ENCODE measurements around the gene SMYD1. TPM values are rescaled to one million over a fixed set of nuclear protein-coding genes. Genes with fewer than 3 reads are reported as not detected.
"Not testable (repeated sequence)": the region's sequence is repeated elsewhere in the genome, so short reads cannot be mapped to it uniquely, and the experiment has no call there.

Gene SMYD1
- total RNA-seq, 2 experiments from 2014 or later, result not detected

- Mint-ChIP-seq H3K27me3 (ENCODE audit: low read depth) (no peaks in the 10 kb centered on the region), H3K4me1 (ENCODE audit: low read depth) (peaks cover 42% of the 10 kb centered on the region), H3K36me3 (ENCODE audit: low read depth) (peaks cover 15% of the 10 kb centered on the region), H3K9me3 (no peaks in the 10 kb centered on the region), H3K4me3 (no peak overlapping the region), H3K27ac (peak overlapping the region; percentile 62)
- no peak for DNase-seq
- intact Hi-C loops (cut with micrococcal nuclease), result loop anchor here (1.0 to 2.0 kb wide), 2 partner anchors 14 to 16 kb away; no protein-coding TSS in a partner anchor
- CTCF ChIA-PET, result interaction anchor here (0.8 kb wide), 1 partner anchor 20 kb away, joined by 3 read pairs; no protein-coding TSS in a partner anchor
Observed at GRCh38 chr2:88038263-88039105, 29.1 kb upstream of the SMYD1 start.

- no peaks in the 10 kb centered on the region for H3K27me3 Mint-ChIP-seq (ENCODE audit: low read depth)
- H3K36me3 Mint-ChIP-seq (ENCODE audit: low read depth), result no peaks in the 10 kb centered on the region
- H3K4me1 Mint-ChIP-seq (ENCODE audit: low read depth), result peaks cover 51% of the 10 kb centered on the region
- no peak overlapping the region for H3K27ac Mint-ChIP-seq
- DNase-seq, result no peak
- CTCF ChIA-PET, result no interaction called here
- H3K9me3 Mint-ChIP-seq, result no peaks in the 10 kb centered on the region
- no peak overlapping the region for H3K4me3 Mint-ChIP-seq
- intact Hi-C loops (cut with micrococcal nuclease), result no loop called here
Observed at GRCh38 chr2:88042476-88042875, 25.1 kb upstream of the SMYD1 start.

GRCh38 chr2:88045561-88045960, 22.1 kb upstream of the SMYD1 start:
- H3K27me3 Mint-ChIP-seq (ENCODE audit: low read depth); H3K27ac Mint-ChIP-seq; DNase-seq; H3K9me3 Mint-ChIP-seq; intact Hi-C loops (cut with micrococcal nuclease); H3K4me3 Mint-ChIP-seq; H3K36me3 Mint-ChIP-seq (ENCODE audit: low read depth): not testable (repeated sequence)
- H3K4me1 Mint-ChIP-seq (ENCODE audit: low read depth), result peaks cover 43% of the 10 kb centered on the region
- CTCF ChIA-PET, result interaction anchor here (3.7 kb wide), 1 partner anchor 14 kb away, joined by 16 read pairs; no protein-coding TSS in a partner anchor

GRCh38 chr2:88048541-88048940, 19.1 kb upstream of the SMYD1 start:
- Mint-ChIP-seq H3K27ac (no peak overlapping the region), H3K36me3 (ENCODE audit: low read depth) (peaks cover 10% of the 10 kb centered on the region), H3K27me3 (ENCODE audit: low read depth) (no peaks in the 10 kb centered on the region), H3K4me3 (no peak overlapping the region), H3K9me3 (no peaks in the 10 kb centered on the region), H3K4me1 (ENCODE audit: low read depth) (peaks cover 53% of the 10 kb centered on the region)
- intact Hi-C loops (cut with micrococcal nuclease), result no loop called here
- DNase-seq, result no peak
- CTCF ChIA-PET, result interaction anchor here (1.1 kb wide), 1 partner anchor 11 kb away, joined by 4 read pairs; no protein-coding TSS in a partner anchor

GRCh38 chr2:88049622-88050021, 18.0 kb upstream of the SMYD1 start:
- Mint-ChIP-seq H3K9me3 (no peaks in the 10 kb centered on the region), H3K27ac (no peak overlapping the region), H3K27me3 (ENCODE audit: low read depth) (no peaks in the 10 kb centered on the region), H3K4me3 (no peak overlapping the region), H3K36me3 (ENCODE audit: low read depth) (peaks cover 13% of the 10 kb centered on the region), H3K4me1 (ENCODE audit: low read depth) (peaks cover 60% of the 10 kb centered on the region)
- intact Hi-C loops (cut with micrococcal nuclease), result loop anchor here (10.0 kb wide), 1 partner anchor 645 kb away; the partner anchor contains the start of gene RPIA
- CTCF ChIA-PET, result interaction anchor here (1.1 to 2.1 kb wide), 3 partner anchors 10 to 48 kb away, joined by 3 to 9 read pairs (median 5); no protein-coding TSS in a partner anchor
- DNase-seq, result no peak

GRCh38 chr2:88051792-88052191, 15.8 kb upstream of the SMYD1 start:
- Mint-ChIP-seq H3K27me3 (ENCODE audit: low read depth) (no peaks in the 10 kb centered on the region), H3K9me3 (no peaks in the 10 kb centered on the region), H3K27ac (no peak overlapping the region), H3K4me3 (no peak overlapping the region), H3K4me1 (ENCODE audit: low read depth) (peaks cover 60% of the 10 kb centered on the region), H3K36me3 (ENCODE audit: low read depth) (peaks cover 19% of the 10 kb centered on the region)
- DNase-seq, result no peak
- intact Hi-C loops (cut with micrococcal nuclease), result loop anchor here (10.0 kb wide), 1 partner anchor 643 kb away; the partner anchor contains the start of gene RPIA
- CTCF ChIA-PET, result interaction anchor here (1.4 kb wide), 1 partner anchor 9 kb away, joined by 5 read pairs; no protein-coding TSS in a partner anchor

GRCh38 chr2:88053296-88053695, 14.3 kb upstream of the SMYD1 start:
- no peaks in the 10 kb centered on the region for H3K9me3 Mint-ChIP-seq
- no peaks in the 10 kb centered on the region for H3K27me3 Mint-ChIP-seq (ENCODE audit: low read depth)
- intact Hi-C loops (cut with micrococcal nuclease), result loop anchor here (10.0 kb wide), 1 partner anchor 642 kb away; the partner anchor contains the start of gene RPIA
- CTCF ChIA-PET, result no interaction called here
- peak overlapping the region; percentile 2 for H3K4me3 Mint-ChIP-seq
- H3K27ac Mint-ChIP-seq, result peak overlapping the region; percentile 3
- no peak for DNase-seq
- H3K36me3 Mint-ChIP-seq (ENCODE audit: low read depth), result peaks cover 19% of the 10 kb centered on the region
- H3K4me1 Mint-ChIP-seq (ENCODE audit: low read depth), result peaks cover 67% of the 10 kb centered on the region

GRCh38 chr2:88053934-88054781, 13.5 kb upstream of the SMYD1 start:
- intact Hi-C loops (cut with micrococcal nuclease), result loop anchor here (1.0 to 10.0 kb wide), 4 partner anchors 16 to 641 kb away; partner anchors contain the start of genes EIF2AK3 and RPIA
- CTCF ChIA-PET, result interaction anchor here (0.6 to 1.7 kb wide), 3 partner anchors 50 to 111 kb away, joined by 3 to 5 read pairs (median 3); no protein-coding TSS in a partner anchor
- DNase-seq, result no peak

GRCh38 chr2:88054782-88055370, 12.7 kb upstream of the SMYD1 start:
- Mint-ChIP-seq H3K4me1 (ENCODE audit: low read depth) (peaks cover 66% of the 10 kb centered on the region), H3K27ac (peak overlapping the region; percentile 98), H3K9me3 (no peaks in the 10 kb centered on the region), H3K4me3 (peak overlapping the region; percentile 99), H3K36me3 (ENCODE audit: low read depth) (peaks cover 19% of the 10 kb centered on the region), H3K27me3 (ENCODE audit: low read depth) (no peaks in the 10 kb centered on the region)
- CTCF ChIA-PET, result interaction anchor here (0.6 to 1.7 kb wide), 3 partner anchors 51 to 110 kb away, joined by 3 to 5 read pairs (median 3); no protein-coding TSS in a partner anchor
- no peak for DNase-seq
- intact Hi-C loops (cut with micrococcal nuclease), result loop anchor here (1.0 to 10.0 kb wide), 5 partner anchors 17 to 707 kb away; partner anchors contain the start of genes EIF2AK3 and RPIA

More at GRCh38 chr2:88053934-88054781, 13.5 kb upstream of the SMYD1 start:
- peaks cover 19% of the 10 kb centered on the region for H3K36me3 Mint-ChIP-seq (ENCODE audit: low read depth)
- peaks cover 66% of the 10 kb centered on the region for H3K4me1 Mint-ChIP-seq (ENCODE audit: low read depth)
- peak overlapping the region; percentile 99 for H3K4me3 Mint-ChIP-seq
- H3K27me3 Mint-ChIP-seq (ENCODE audit: low read depth), result no peaks in the 10 kb centered on the region
- peak overlapping the region; percentile 98 for H3K27ac Mint-ChIP-seq
- no peaks in the 10 kb centered on the region for H3K9me3 Mint-ChIP-seq

- peaks cover 18% of the 10 kb centered on the region for H3K36me3 Mint-ChIP-seq (ENCODE audit: low read depth)
- H3K27ac Mint-ChIP-seq, result peak within 1 kb of the TSS; percentile 98
- intact Hi-C loops (cut with micrococcal nuclease), result loop anchor here (2.0 to 10.0 kb wide), 5 partner anchors 37 to 707 kb away; partner anchors contain the start of genes EIF2AK3, FOXI3 and RPIA
- H3K9me3 Mint-ChIP-seq, result no peaks in the 10 kb centered on the region
- peak; percentile 94 for DNase-seq
- no peaks in the 10 kb centered on the region for H3K27me3 Mint-ChIP-seq (ENCODE audit: low read depth)
- H3K4me1 Mint-ChIP-seq (ENCODE audit: low read depth), result peaks cover 62% of the 10 kb centered on the region
- H3K4me3 Mint-ChIP-seq, result peak within 1 kb of the TSS; percentile 99
- CTCF ChIA-PET, result interaction anchor here (1.7 kb wide), 1 partner anchor 104 kb away, joined by 5 read pairs; no protein-coding TSS in a partner anchor
Observed at GRCh38 chr2:88055371-88056128, 12.1 kb upstream of the SMYD1 start, which contains the start of gene KRCC1. TSS of gene KRCC1 (minus strand) at chr2:88055783. CDS start at chr2:88028563, 27,220 bp downstream.

- intact Hi-C loops (cut with micrococcal nuclease), result loop anchor here (2.0 to 10.0 kb wide), 3 partner anchors 395 to 705 kb away; partner anchors contain the start of genes FOXI3 and RPIA
- Mint-ChIP-seq H3K4me1 (ENCODE audit: low read depth) (peaks cover 47% of the 10 kb centered on the region), H3K27ac (no peak overlapping the region), H3K36me3 (ENCODE audit: low read depth) (peaks cover 14% of the 10 kb centered on the region), H3K4me3 (no peak overlapping the region), H3K27me3 (ENCODE audit: low read depth) (no peaks in the 10 kb centered on the region), H3K9me3 (no peaks in the 10 kb centered on the region)
- DNase-seq, result no peak
- CTCF ChIA-PET, result no interaction called here
Observed at GRCh38 chr2:88057437-88057844, 10.2 kb upstream of the SMYD1 start.
